Transverse colon (tissue), 4 donors: ENCODE measurements around the gene P2RX7. TPM values are rescaled to one million over a fixed set of nuclear protein-coding genes. Genes with fewer than 3 reads are reported as not detected.
"Not testable (repeated sequence)": the region's sequence is repeated elsewhere in the genome, so short reads cannot be mapped to it uniquely, and the experiment has no call there.

ENCODE experiments used
- DNase-seq: peaks from one replicate; pipeline ENCODE4 v3.0.0-alpha.2; 2019
- H3K27ac ChIP-seq, 4 donors: fragments of 200-600 bp; sonication (generic); 2 replicates each; pipeline ENCODE4 v1.5.1; 2016 to 2018; ENCODE audit warnings: inconsistent platforms in 4 of 4
- H3K27me3 ChIP-seq: fragments of 200-600 bp; sonication (generic); 2 replicates; pipeline ENCODE4 v1.5.1; 2017; ENCODE audit warnings: inconsistent platforms
- H3K36me3 ChIP-seq, 4 donors: fragments of 200-600 bp; sonication (generic); 2 replicates each; pipeline ENCODE4 v1.5.1; 2017 to 2019; ENCODE audit warnings: inconsistent platforms in 4 of 4
- H3K4me1 ChIP-seq, 4 donors: fragments of 200-600 bp; sonication (generic); 2 replicates each; pipeline ENCODE4 v1.5.1; 2017 to 2020; ENCODE audit warnings: inconsistent platforms in 4 of 4
- H3K4me3 ChIP-seq, 4 donors: fragments of 200-600 bp; sonication (generic); 1 replicate in 1 of 4; 2 replicates in 3 of 4; pipeline versions ENCODE4 v1.5.1 to v1.6.1; 2017 to 2019; ENCODE audit warnings: inconsistent platforms in 4 of 4
- H3K9me3 ChIP-seq, 2 donors: fragments of 200-600 bp; sonication (generic); 2 replicates each; pipeline ENCODE4 v1.5.1; 2017 to 2019; ENCODE audit warnings: inconsistent platforms in 2 of 2
- CTCF ChIP-seq, 5 experiments: fragments of 200-600 bp in 3 of 5; fragments of 450-650 bp in 2 of 5; sonication (generic) in 3 of 5; IDR thresholded peaks; 1 replicate in 2 of 5; 2 replicates in 3 of 5; pipeline ENCODE4 v1.5.1; 2016 to 2017; ENCODE audit warnings: antibody characterized with exemption in 5 of 5, inconsistent platforms in 3 of 5, mild to moderate bottlenecking in 2 of 5, moderate library complexity in 1 of 5
- EP300 ChIP-seq: sonication (generic); formaldehyde crosslinking; IDR thresholded peaks from one replicate; pipeline ENCODE4 v1.6.1; 2017; ENCODE audit warnings: antibody characterized with exemption, low read depth
- POLR2A ChIP-seq: fragments of 450-650 bp; IDR thresholded peaks from one replicate; pipeline ENCODE4 v1.6.1; 2016; ENCODE audit warnings: antibody characterized with exemption, mild to moderate bottlenecking, moderate library complexity
- POLR2AphosphoS5 ChIP-seq, 3 donors: sonication (generic); formaldehyde crosslinking; IDR thresholded peaks; one replicate each; pipeline ENCODE4 v1.6.1; 2016; ENCODE audit warnings: antibody characterized with exemption in 3 of 3
- WGBS, 2 donors: methylation state at CpG; one replicate each; pipeline ENCODE4 v1.1.5; 2018; ENCODE audit warnings: low coverage in 1 of 2; 5-methylcytosine and 5-hydroxymethylcytosine counted together
- in situ Hi-C, 4 donors: fragments of 200-750 bp; cut with MboI; loops; one replicate each; pipeline versions ENCODE4 v1.15.0 to v1.15.1; 2017; ENCODE audit warnings: low sequenced_read_pairs in 3 of 4, low pct_ligation_motif_present in 1 of 4, low pct_unique_long_range_greater_than_20kb in 1 of 4
- intact Hi-C: fragments of 100-400 bp; cut with DNase I; formaldehyde crosslinking; loops from one replicate; pipeline ENCODE4 v1.15.1; 2023; ENCODE audit warnings: low total_unique reads
- total RNA-seq, 4 donors: library from RNA; depleted of rRNA; stranded (reverse); fragments of >200 nt; gene quantifications; one replicate each; pipeline ENCODE4 v1.1.0, GENCODE V29; 2016

The P2RX7 gene
- total RNA-seq, 4 donors from 2014 or later = 0.96 to 7.1 (median 5.1) TPM

- Histone ChIP-seq H3K4me1 (no peaks in the 10 kb centered on the region), H3K36me3 (no peaks in the 10 kb centered on the region), H3K4me3 (no peak overlapping the region), H3K27me3 (no peaks in the 10 kb centered on the region), H3K27ac (no peak overlapping the region), H3K9me3 (no peaks in the 10 kb centered on the region)
- TF ChIP-seq CTCF (IDR thresholded peaks at IDR 0.05) = no peak
- no peak for TF ChIP-seq POLR2AphosphoS5 (IDR thresholded peaks at IDR 0.05)
- no peak for TF ChIP-seq EP300
- TF ChIP-seq POLR2A = no peak
- WGBS, 2 donors = 43 to 63% methylated on average over 6 of the region's 6 CpGs
- in situ Hi-C loops (no loop called here), intact Hi-C loops (no loop called here)
- DNase-seq = no peak
These were observed 64.2 kb downstream of the P2RX7 start for GRCh38 chr12:121196902-121197301.

GRCh38 chr12:121198949-121199348 lies 66.3 kb downstream of the P2RX7 start:
- no peak for DNase-seq
- intact Hi-C loops = no loop called here
- WGBS, 2 donors = 78 to 85% methylated on average over 4 to 7 of the region's 7 CpGs
- H3K27ac ChIP-seq = no peak overlapping the region
- H3K27me3 ChIP-seq = no peaks in the 10 kb centered on the region
- H3K4me3 ChIP-seq = no peak overlapping the region
- in situ Hi-C loops = no loop called here
- no peaks in the 10 kb centered on the region for H3K9me3 ChIP-seq
- H3K4me1 ChIP-seq = no peaks in the 10 kb centered on the region
- H3K36me3 ChIP-seq = no peaks in the 10 kb centered on the region
- TF ChIP-seq POLR2A (no peak), POLR2AphosphoS5 (IDR thresholded peaks at IDR 0.05) (no peak), EP300 (no peak), CTCF (IDR thresholded peaks at IDR 0.05) (no peak)

GRCh38 chr12:121201140-121201539 lies 68.5 kb downstream of the P2RX7 start:
- 78 to 92% methylated on average over 6 of the region's 6 CpGs for WGBS, 2 donors
- H3K36me3 ChIP-seq, H3K27ac ChIP-seq, in situ Hi-C loops, DNase-seq, intact Hi-C loops, H3K9me3 ChIP-seq, H3K4me1 ChIP-seq, H3K4me3 ChIP-seq, H3K27me3 ChIP-seq: not testable (repeated sequence)

- H3K9me3 ChIP-seq = no peaks in the 10 kb centered on the region
- no peak for TF ChIP-seq POLR2AphosphoS5 (IDR thresholded peaks at IDR 0.05)
- no peak overlapping the region for H3K27ac ChIP-seq
- no peak overlapping the region for H3K4me3 ChIP-seq
- WGBS, 2 donors = 76 to 82% methylated on average over 12 to 14 of the region's 14 CpGs
- no peak for DNase-seq
- H3K27me3 ChIP-seq = no peaks in the 10 kb centered on the region
- intact Hi-C loops (no loop called here), in situ Hi-C loops (no loop called here)
- no peaks in the 10 kb centered on the region for H3K36me3 ChIP-seq
- H3K4me1 ChIP-seq = no peaks in the 10 kb centered on the region
These were observed 70.0 kb downstream of the P2RX7 start for GRCh38 chr12:121202407-121203355.

GRCh38 chr12:121203482-121203881 lies 70.8 kb downstream of the P2RX7 start:
- intact Hi-C loops = no loop called here
- H3K4me3 ChIP-seq = no peak overlapping the region
- in situ Hi-C loops = no loop called here
- no peaks in the 10 kb centered on the region for H3K9me3 ChIP-seq
- TF ChIP-seq EP300 (no peak), CTCF (IDR thresholded peaks at IDR 0.05) (no peak)
- no peaks in the 10 kb centered on the region for H3K4me1 ChIP-seq
- H3K27me3 ChIP-seq = no peaks in the 10 kb centered on the region
- no peak overlapping the region for H3K27ac ChIP-seq
- DNase-seq = no peak
- 86 to 90% methylated on average over 6 to 11 of the region's 11 CpGs for WGBS, 2 donors
- no peaks in the 10 kb centered on the region for H3K36me3 ChIP-seq
